Gastrocnemius medialis (tissue), 4 donors: ENCODE measurements around the gene EIF4EBP2.

Experiments used
- POLR2A ChIP-seq, 2 donors: fragments of 450-650 bp; IDR thresholded peaks; one replicate each; pipeline ENCODE4 v1.6.1; 2017; ENCODE audit warnings: antibody characterized with exemption in 2 of 2, mild to moderate bottlenecking in 2 of 2, moderate library complexity in 2 of 2
- TF ChIP-seq, protein P1 (sequence below), 5 experiments: fragments of 450-650 bp in 3 of 5; fragments of 200-600 bp in 2 of 5; sonication (generic) in 2 of 5; IDR thresholded peaks in 4 of 5; conservative IDR thresholded peaks in 1 of 5; 1 replicate in 4 of 5; 2 replicates in 1 of 5; pipeline ENCODE4 v1.5.1; 2016 to 2019; ENCODE audit warnings: antibody characterized with exemption in 5 of 5, mild to moderate bottlenecking in 3 of 5, moderate library complexity in 3 of 5

DNA sequence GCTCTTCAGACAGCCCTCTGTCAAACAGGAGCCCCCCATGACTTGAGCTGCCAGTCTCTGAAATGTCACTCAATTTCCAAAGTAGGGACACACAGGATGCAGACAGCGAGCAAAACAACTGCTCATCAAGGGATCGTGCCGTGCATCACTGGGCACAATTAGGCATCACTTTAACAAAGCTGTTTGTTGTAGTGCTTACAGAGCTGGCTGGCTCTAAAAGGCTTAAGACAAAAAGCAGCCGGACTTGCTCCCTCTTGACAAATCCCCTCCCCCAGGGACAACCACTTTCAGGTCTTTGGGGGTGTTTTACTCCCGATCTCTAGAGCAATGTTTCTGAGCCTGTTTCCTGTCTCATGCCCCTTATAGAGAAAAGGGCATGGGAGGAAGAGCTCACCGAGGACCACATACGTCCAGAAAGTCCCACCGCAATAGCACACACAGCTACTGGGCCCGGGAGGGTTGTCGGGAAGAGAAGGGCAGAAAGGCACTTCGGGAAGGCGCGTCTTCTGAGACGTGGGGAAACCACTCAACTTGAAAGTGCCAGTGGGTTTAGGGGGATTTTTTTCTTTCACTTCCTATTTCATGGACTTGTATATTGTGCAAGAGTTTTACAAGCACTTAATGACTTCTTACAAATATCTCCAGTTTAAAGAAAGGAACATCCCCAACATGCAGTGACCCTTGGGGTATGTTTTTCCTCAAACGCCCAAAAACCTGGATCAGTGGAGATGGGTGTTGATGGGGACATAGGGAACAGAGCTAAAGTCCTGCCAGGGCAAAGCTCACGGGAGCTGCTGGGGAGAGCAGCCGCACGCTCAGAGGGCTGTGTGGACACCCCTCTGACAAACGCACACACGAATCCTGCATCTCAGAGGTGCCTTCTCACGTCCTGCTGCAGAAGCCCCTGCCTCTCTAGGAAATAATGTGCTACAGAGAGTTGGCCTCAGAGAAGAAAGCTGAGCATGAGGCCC, 48.6 kb upstream of the EIF4EBP2 start:
- TF ChIP-seq POLR2A (IDR thresholded peaks at IDR 0.05): no peak
- TF ChIP-seq, protein P1, sequence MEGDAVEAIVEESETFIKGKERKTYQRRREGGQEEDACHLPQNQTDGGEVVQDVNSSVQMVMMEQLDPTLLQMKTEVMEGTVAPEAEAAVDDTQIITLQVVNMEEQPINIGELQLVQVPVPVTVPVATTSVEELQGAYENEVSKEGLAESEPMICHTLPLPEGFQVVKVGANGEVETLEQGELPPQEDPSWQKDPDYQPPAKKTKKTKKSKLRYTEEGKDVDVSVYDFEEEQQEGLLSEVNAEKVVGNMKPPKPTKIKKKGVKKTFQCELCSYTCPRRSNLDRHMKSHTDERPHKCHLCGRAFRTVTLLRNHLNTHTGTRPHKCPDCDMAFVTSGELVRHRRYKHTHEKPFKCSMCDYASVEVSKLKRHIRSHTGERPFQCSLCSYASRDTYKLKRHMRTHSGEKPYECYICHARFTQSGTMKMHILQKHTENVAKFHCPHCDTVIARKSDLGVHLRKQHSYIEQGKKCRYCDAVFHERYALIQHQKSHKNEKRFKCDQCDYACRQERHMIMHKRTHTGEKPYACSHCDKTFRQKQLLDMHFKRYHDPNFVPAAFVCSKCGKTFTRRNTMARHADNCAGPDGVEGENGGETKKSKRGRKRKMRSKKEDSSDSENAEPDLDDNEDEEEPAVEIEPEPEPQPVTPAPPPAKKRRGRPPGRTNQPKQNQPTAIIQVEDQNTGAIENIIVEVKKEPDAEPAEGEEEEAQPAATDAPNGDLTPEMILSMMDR (IDR thresholded peaks at IDR 0.05 in 4 of 5, conservative IDR thresholded peaks at IDR 0.05 in 1 of 5): no peak
